WTC11 (cell line): Measurements from ENCODE around the gene IFITM2. TPM values are rescaled to one million over a fixed set of nuclear protein-coding genes. Genes with fewer than 3 reads are reported as not detected.
"Not testable (repeated sequence)": the region's sequence is repeated elsewhere in the genome, so short reads cannot be mapped to it uniquely, and the experiment has no call there.

Source experiments
- ATAC-seq: fragments of 200-7000 bp; cut with Tn5 transposase; 2 replicates; pipeline ENCODE4 v1.10.0; 2021; ENCODE audit warnings: mild to moderate bottlenecking, moderate library complexity
- Bru-seq: library from RNA; stranded (reverse); fragments of 400-500 nt; gene quantifications from one replicate; lab custom pipeline; 2021; lab: Mats Ljungman, UMichigan
- CTCF ChIA-PET: fragments of 300-600 bp; sonication (Branson Sonifier 250); formaldehyde crosslinking; loops from one replicate; lab custom pipeline; 2021; ENCODE audit warnings: antibody characterized with exemption; lab: Charles Lee
- POLR2A ChIA-PET: fragments of 350-600 bp; sonication (Branson Sonifier 250); formaldehyde crosslinking; loops from one replicate; lab custom pipeline; 2021; ENCODE audit warnings: antibody characterized with exemption; lab: Charles Lee
- DNase-seq: peaks from one replicate; pipeline ENCODE4 v3.0.0; 2021; ENCODE audit warnings: low spot score
- H3K27ac Mint-ChIP-seq: 2 replicates; pipeline ENCODE4 v1.8.0; 2021; ENCODE audit warnings: mixed read lengths
- H3K27me3 Mint-ChIP-seq: 2 replicates; pipeline ENCODE4 v1.8.0; 2021; ENCODE audit warnings: low read depth, mild to moderate bottlenecking, moderate library complexity, mixed read lengths
- H3K36me3 Mint-ChIP-seq: 2 replicates; pipeline ENCODE4 v1.8.0; 2021; ENCODE audit warnings: mixed read lengths
- H3K4me1 Mint-ChIP-seq: 2 replicates; pipeline ENCODE4 v1.8.0; 2022; ENCODE audit warnings: mixed read lengths
- H3K4me3 Mint-ChIP-seq: 2 replicates; pipeline ENCODE4 v1.8.0; 2021; ENCODE audit warnings: mild to moderate bottlenecking, moderate library complexity, mixed read lengths
- H3K9me3 Mint-ChIP-seq: 2 replicates; pipeline ENCODE4 v1.8.0; 2021; ENCODE audit warnings: mixed read lengths
- AR ChIP-seq: fragments of 250-450 bp; sonication (Bioruptor Pico); IDR thresholded peaks from 2 replicates; pipeline ENCODE4 v1.9.0; 2021; ENCODE audit warnings: mild to moderate bottlenecking
- CDX4 ChIP-seq: fragments of 250-450 bp; sonication (Bioruptor Pico); IDR thresholded peaks from 2 replicates; pipeline ENCODE4 v1.9.0; 2021; ENCODE audit warnings: moderate library complexity, mild to moderate bottlenecking, inconsistent platforms, borderline replicate concordance
- ESRRA ChIP-seq: sonication (generic); formaldehyde crosslinking; IDR thresholded peaks from 2 replicates; pipeline ENCODE4 v1.8.1; 2022; ENCODE audit warnings: mild to moderate bottlenecking, missing genetic modification reagents, borderline replicate concordance
- ETV6 ChIP-seq: sonication (generic); formaldehyde crosslinking; IDR thresholded peaks from 2 replicates; pipeline ENCODE4 v1.8.1; 2022; ENCODE audit warnings: mild to moderate bottlenecking, missing genetic modification reagents
- FOXP1 ChIP-seq: sonication (generic); formaldehyde crosslinking; IDR thresholded peaks from 2 replicates; pipeline ENCODE4 v1.8.0; 2022; ENCODE audit warnings: missing genetic modification reagents, mild to moderate bottlenecking, moderate library complexity, borderline replicate concordance
- GABPB1 ChIP-seq: sonication (generic); formaldehyde crosslinking; IDR thresholded peaks from 2 replicates; pipeline ENCODE4 v1.8.1; 2023; ENCODE audit warnings: mild to moderate bottlenecking, missing genetic modification reagents
- GRHL2 ChIP-seq: fragments of 250-450 bp; sonication (Bioruptor Pico); IDR thresholded peaks from 2 replicates; pipeline ENCODE4 v1.8.0; 2022; ENCODE audit warnings: mild to moderate bottlenecking, moderate library complexity; ENCODE audit not compliant: insufficient replicate concordance, severe bottlenecking
- MAX ChIP-seq: sonication (generic); formaldehyde crosslinking; IDR thresholded peaks from 2 replicates; pipeline ENCODE4 v1.8.0; 2022; ENCODE audit warnings: mild to moderate bottlenecking, missing genetic modification reagents
- MYBL2 ChIP-seq: sonication (generic); formaldehyde crosslinking; IDR thresholded peaks from 2 replicates; pipeline ENCODE4 v1.8.1; 2023; ENCODE audit warnings: mild to moderate bottlenecking, moderate library complexity, missing genetic modification reagents
- NFATC4 ChIP-seq: fragments of 250-450 bp; sonication (Bioruptor Pico); IDR thresholded peaks from 2 replicates; pipeline ENCODE4 v1.9.0; 2021; ENCODE audit warnings: mild to moderate bottlenecking
- NFE2L1 ChIP-seq: sonication (generic); formaldehyde crosslinking; IDR thresholded peaks from 2 replicates; pipeline ENCODE4 v1.8.1; 2023; ENCODE audit warnings: missing genetic modification reagents
- NR3C1 ChIP-seq: sonication (generic); formaldehyde crosslinking; conservative IDR thresholded peaks from 2 replicates; pipeline ENCODE4 v1.8.1; 2023; ENCODE audit warnings: low read depth, mild to moderate bottlenecking, missing genetic modification reagents
- ZNF219 ChIP-seq: sonication (generic); formaldehyde crosslinking; IDR thresholded peaks from 2 replicates; pipeline ENCODE4 v1.8.0; 2023; ENCODE audit warnings: missing genetic modification reagents, mild to moderate bottlenecking, borderline replicate concordance
- ZNF671 ChIP-seq: fragments of 250-450 bp; sonication (Bioruptor Pico); IDR thresholded peaks from 2 replicates; pipeline ENCODE4 v1.8.0; 2021; ENCODE audit warnings: mild to moderate bottlenecking
- ZSCAN18 ChIP-seq: fragments of 250-450 bp; sonication (Bioruptor Pico); IDR thresholded peaks from 2 replicates; pipeline ENCODE4 v2.1.2; 2022; ENCODE audit warnings: mild to moderate bottlenecking, moderate library complexity
- long read RNA-seq, 3 experiments: library from RNA in 1 of 3; library from capped mRNA in 1 of 3; library from polyadenylated mRNA in 1 of 3; unstranded in 2 of 3; stranded (forward) in 1 of 3; transcript quantifications; one replicate each; pipeline ENCODE4 v2.0.0, GENCODE V29; 2021
- total RNA-seq: library from RNA; stranded (reverse); gene quantifications from 3 replicates; pipeline ENCODE4 v1.2.3, GENCODE V29; 2021
- TF ChIP-seq, protein P1 (sequence below): fragments of 250-450 bp; sonication (Bioruptor Pico); IDR thresholded peaks from 2 replicates; pipeline ENCODE4 v1.8.0; 2021; ENCODE audit warnings: mild to moderate bottlenecking
- TF ChIP-seq, protein P2 (sequence below): sonication (generic); formaldehyde crosslinking; IDR thresholded peaks from 2 replicates; pipeline ENCODE4 v1.8.1; 2023; ENCODE audit warnings: mild to moderate bottlenecking, missing genetic modification reagents, moderate library complexity

Gene IFITM2
- total RNA-seq, result 436 to 616 TPM (median 577 TPM) in 3 replicates
- Bru-seq, nascent RNA, result percentile 76 among the genes with signal in this experiment
- long read RNA-seq, experiment 1, transcript IFITM2-206 (2 exons, 892 nt), result major isoform, 124 of 133 reads
- long read RNA-seq, experiment 1, partial matches to known transcripts, result 4 of 133 reads
- long read RNA-seq, experiment 1, other reads (novel, unspliced or antisense), result 3 of 133 reads
- long read RNA-seq, experiment 2, transcript IFITM2-206 (2 exons, 892 nt), result major isoform, 231 of 299 reads
- long read RNA-seq, experiment 2, partial matches to known transcripts, result 27 of 299 reads
- long read RNA-seq, experiment 2, other reads (novel, unspliced or antisense), result 40 of 299 reads
- long read RNA-seq, experiment 3, partial matches to known transcripts, result 0 of 3 reads
- long read RNA-seq, experiment 3, other reads (novel, unspliced or antisense), result 0 of 3 reads

GRCh38 chr11:307766-308708, at the start of gene IFITM2:
IFITM2 (plus strand) TSS chr11:307816; CDS start chr11:308193, 377 bp downstream.
- not testable (repeated sequence) for H3K9me3 Mint-ChIP-seq, H3K27me3 Mint-ChIP-seq, DNase-seq, H3K36me3 Mint-ChIP-seq
- TF ChIP-seq MAX (CRISPR knock-in tag), result 0 out of 2 replicates have a peak, but pooled peaks have one; percentile 21
- ChIA-PET CTCF (interaction anchor here (0.6 to 1.8 kb wide), 11 partner anchors 9 to 549 kb away, joined by 3 to 13 read pairs (median 4); no protein-coding TSS in a partner anchor), POLR2A (interaction anchor here (0.6 to 1.7 kb wide), 3 partner anchors 9 to 67 kb away, joined by 3 to 4 read pairs (median 4); no protein-coding TSS in a partner anchor)
- Mint-ChIP-seq H3K27ac (peak within 1 kb of the TSS; percentile 97), H3K4me3 (peak within 1 kb of the TSS; percentile 72), H3K4me1 (peaks cover 75% of the 10 kb centered on the region)
- ATAC-seq, result peak; percentile 46

- H3K9me3 Mint-ChIP-seq, result peaks cover 21% of the 10 kb centered on the region
- H3K36me3 Mint-ChIP-seq, result peaks cover 11% of the 10 kb centered on the region
- DNase-seq (no peak), ATAC-seq (no peak)
- ChIA-PET CTCF (interaction anchor here (1.8 kb wide), 1 partner anchor 9 kb away, joined by 6 read pairs; no protein-coding TSS in a partner anchor), POLR2A (no interaction called here)
- no peak overlapping the region for H3K27ac Mint-ChIP-seq
- peaks cover 7% of the 10 kb centered on the region; the same call in 1 of the 2 replicates for H3K27me3 Mint-ChIP-seq
- no peaks in the 10 kb centered on the region for H3K4me1 Mint-ChIP-seq
- H3K4me3 Mint-ChIP-seq, result no peak overlapping the region
- TF ChIP-seq ESRRA (CRISPR knock-in tag) (no peak), ZSCAN18 (CRISPR knock-in tag) (no peak), NR3C1 (CRISPR knock-in tag) (no peak), CDX4 (CRISPR knock-in tag) (no peak), GRHL2 (no peak), ZNF671 (CRISPR knock-in tag) (no peak), ZNF219 (no peak), ETV6 (CRISPR knock-in tag) (no peak), AR (CRISPR knock-in tag) (no peak), NFE2L1 (CRISPR knock-in tag) (no peak), FOXP1 (CRISPR knock-in tag) (no peak), NFATC4 (CRISPR knock-in tag) (no peak), GABPB1 (no peak), MYBL2 (no peak)
- TF ChIP-seq, protein P1, sequence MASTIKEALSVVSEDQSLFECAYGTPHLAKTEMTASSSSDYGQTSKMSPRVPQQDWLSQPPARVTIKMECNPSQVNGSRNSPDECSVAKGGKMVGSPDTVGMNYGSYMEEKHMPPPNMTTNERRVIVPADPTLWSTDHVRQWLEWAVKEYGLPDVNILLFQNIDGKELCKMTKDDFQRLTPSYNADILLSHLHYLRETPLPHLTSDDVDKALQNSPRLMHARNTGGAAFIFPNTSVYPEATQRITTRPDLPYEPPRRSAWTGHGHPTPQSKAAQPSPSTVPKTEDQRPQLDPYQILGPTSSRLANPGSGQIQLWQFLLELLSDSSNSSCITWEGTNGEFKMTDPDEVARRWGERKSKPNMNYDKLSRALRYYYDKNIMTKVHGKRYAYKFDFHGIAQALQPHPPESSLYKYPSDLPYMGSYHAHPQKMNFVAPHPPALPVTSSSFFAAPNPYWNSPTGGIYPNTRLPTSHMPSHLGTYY (CRISPR knock-in tag), result no peak
- TF ChIP-seq, protein P2, sequence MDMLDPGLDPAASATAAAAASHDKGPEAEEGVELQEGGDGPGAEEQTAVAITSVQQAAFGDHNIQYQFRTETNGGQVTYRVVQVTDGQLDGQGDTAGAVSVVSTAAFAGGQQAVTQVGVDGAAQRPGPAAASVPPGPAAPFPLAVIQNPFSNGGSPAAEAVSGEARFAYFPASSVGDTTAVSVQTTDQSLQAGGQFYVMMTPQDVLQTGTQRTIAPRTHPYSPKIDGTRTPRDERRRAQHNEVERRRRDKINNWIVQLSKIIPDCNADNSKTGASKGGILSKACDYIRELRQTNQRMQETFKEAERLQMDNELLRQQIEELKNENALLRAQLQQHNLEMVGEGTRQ (CRISPR knock-in tag), result no peak
Observed at GRCh38 chr11:259413-259812, 48.2 kb upstream of the IFITM2 start.
